Brain pericyte (primary cell): ENCODE data around the gene SNRPA1.

Experiments
- DNase-seq: peaks from one replicate; pipeline ENCODE4 v3.0.0-alpha.2; 2012; ENCODE audit warnings: low read depth, low spot score

Gene SNRPA1

DNA sequence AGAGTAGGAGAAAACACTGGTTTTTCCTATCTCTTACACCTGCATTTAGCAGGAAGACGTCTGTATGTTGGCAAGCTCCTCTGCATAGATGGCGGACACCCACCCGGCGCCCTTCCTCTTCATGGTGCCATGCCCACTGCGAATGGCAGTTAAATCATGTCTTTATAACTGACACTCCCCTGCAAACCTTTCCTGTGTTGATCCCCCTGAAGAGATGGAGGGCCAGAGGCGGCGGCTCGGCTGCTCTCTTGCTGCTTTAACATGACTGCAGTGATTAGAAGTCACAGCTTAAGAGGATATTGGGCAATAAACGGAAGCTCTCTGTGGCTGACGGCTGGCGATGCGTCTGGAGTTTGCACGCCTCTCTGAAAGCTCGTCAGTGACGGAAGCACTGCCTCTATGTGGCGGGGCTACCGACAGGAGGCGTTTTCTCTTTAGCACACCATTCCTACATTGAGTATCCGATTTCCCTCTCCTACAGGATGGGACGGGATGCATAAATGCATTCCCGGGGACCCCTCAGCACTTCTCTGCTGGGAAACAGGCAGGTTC, 25.5 kb upstream of the SNRPA1 start:
- no peak for DNase-seq

DNA sequence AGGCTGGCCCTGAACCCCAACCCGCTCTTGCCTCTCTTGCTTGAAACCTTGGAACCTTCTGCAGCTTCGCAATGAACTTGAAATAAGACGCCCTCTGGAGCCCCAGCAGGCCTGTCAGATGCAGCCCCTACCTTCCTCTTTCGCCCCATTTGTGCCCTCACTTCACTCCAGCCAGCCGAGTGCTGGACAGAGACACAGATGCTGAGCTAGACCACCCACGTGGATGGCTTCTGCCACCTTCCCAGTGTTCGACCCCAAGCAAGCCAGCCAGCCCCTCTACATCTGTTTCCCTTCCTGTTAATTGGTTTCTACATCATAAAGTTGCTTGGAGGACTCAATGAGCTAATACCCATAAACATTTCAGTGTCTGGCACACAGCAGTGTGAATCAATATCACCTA, 23.8 kb upstream of the SNRPA1 start:
- DNase-seq, result no peak

DNA sequence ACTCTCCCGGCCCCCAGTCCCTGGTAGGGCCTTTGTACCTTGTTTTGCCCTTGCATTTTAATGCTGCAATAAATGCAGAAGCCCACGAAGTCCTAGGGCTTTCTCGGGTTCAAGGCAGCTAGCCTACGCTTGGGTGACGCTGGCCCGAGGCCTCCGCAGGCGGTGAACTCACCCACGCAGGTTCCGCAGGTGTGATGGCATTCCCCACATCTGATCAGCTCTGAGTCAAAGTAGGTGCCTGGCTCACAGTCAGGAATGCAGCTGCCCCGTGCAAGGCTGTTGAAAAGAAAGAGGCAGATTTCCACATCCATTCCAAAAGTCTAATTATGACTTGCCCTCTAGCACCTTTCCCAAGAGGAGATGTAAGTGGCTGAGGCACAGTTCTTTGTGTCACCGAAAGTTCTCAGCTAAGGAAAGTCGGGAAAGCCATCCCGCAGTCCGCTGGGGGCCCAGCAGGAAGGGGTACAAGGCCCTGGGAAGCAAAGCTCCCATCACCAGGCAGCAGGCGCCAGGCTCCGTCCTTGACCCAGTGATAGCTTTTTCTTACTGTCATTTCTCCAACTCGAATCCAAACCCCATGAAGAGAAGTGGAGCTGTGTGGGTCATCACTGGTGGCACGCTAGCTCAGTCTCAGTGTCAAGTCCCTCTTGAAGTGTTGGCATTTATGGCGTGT, 23.2 kb upstream of the SNRPA1 start:
- DNase-seq, result no peak

DNA sequence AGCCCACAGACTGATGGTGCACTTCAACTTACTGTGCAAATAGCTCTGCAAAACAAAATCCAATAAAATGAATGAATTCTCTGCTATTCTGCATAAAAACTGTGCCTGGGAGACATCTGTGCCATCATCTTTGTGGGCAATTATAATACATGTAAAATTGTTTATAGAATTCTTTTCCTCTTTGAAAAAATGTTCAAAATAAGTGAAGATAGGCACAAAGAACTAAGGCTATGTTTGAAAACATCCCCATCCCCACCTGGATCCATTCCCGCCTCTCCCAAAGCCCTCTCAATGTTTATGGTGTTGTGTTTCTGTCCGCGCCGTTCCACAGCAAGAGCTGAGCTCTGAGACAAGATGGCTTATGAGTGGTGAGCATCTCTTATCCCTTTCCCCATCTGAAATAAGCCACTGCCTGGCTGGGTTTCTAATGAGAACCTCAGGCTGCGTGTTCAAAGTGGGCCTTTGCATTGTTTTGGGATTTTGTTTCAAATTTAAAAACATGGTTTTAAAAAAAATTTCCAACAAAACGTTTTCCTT, 22.4 kb upstream of the SNRPA1 start:
- DNase-seq, result no peak

DNA sequence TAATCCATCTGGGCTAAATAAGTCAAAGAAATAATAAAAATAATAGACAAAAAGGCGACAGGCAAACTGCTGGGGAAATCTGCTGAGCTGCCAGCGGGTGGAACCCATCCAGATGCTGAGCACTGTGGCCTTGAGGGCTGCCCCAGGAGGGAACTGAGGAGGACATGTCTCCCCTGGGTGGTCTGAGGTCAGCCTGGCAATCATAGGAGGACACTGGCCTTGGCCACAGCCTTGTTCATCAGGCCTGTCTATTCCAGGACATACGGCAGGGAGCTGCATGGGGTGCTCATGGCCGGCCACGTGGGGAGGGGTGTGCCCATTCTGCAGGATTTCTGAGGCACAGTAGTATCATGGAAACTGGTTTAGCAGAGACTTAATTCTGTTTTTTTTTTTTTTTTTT, 21.5 kb upstream of the SNRPA1 start:
- no peak for DNase-seq

DNA sequence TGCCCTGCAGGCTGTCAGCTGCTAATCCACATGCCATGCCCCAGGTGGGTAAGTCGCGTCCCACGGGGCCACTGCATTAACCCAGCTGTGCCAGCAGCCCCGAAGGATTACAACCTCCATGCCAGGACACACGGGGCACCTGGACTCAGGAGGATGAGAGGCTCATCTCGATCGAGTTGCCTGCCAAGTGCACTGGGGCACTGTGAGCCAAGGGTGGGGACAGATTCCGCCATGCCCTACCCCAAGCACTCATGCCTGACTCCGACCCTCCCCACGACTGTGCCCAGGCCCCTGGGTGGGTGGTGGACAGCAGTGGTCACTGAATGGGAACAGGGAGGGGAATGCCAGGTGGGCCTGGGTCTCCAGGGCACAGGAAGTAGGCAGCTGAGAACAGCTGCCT, 20.7 kb upstream of the SNRPA1 start:
- no peak for DNase-seq

DNA sequence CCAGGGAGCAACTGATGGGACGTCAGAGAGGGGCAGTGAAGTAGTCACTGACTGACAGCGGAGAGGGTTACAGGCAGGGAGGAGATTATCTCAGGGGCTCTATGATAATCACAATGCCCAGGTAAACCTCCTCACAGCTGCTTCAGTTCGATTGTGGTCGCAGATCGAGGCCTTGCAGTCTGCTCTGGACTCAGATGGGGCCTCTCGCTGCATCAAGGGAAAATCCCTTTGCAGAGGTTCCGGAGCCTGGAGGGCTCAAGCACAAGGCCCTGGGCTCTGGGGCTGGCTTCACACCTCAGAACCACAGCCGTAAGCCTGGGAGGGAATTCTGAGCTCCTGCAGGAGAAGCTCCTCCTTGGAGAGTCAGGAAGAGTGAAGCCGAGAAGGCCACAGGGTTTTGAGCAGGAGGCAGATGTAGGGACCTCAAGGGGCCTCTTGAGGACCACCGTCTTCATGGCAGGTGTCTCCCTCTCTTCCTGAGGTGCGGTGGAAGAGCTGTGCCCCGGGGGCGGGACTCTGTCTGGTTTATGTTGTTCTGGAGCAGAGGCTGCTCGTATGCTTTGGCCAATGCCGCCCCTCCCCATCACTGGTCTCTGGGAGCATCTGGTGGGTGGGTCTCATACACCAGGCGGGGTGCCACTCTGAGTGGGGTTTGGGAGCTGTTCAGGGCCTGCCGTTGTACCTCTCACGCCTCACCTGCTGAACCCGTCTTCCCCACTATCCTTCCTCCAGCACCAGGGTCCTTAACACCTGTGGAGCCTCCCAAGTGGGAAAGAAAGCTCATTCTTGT, 19.5 kb upstream of the SNRPA1 start:
- no peak for DNase-seq

DNA sequence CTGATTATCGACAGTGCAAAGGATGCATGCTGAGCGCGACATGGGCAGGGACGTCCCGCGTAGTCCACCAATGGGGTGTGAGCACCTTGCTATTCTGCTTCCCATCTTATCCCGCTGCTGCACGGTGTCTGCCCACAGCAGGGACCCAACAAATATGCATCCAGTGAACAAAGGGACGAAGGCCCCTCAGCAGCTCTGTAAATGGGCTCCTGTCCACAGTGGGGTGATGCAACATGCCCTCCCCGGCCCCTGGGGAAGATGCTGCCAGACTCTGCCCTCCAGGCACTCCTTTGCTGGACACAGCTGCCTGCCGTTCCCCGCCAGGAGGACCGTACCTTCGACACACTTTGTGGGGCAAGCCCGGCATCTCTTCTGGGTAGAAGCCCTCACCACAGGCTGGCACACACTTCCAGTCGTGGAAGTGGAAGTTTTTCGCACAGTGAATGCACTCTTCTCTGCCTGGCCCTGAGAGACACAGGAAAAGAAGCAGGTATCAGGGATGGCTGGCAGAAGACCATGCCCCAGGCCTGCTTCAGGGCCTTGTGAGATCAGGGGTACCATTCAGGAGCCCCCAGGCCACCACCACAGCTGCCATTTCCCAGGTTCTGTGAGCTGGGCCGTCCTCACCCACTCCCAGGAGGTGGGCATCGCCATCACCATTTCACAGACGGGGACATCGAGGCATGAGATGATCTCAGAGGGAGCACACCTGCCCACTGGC, 18.2 kb upstream of the SNRPA1 start:
- DNase-seq, result no peak

DNA sequence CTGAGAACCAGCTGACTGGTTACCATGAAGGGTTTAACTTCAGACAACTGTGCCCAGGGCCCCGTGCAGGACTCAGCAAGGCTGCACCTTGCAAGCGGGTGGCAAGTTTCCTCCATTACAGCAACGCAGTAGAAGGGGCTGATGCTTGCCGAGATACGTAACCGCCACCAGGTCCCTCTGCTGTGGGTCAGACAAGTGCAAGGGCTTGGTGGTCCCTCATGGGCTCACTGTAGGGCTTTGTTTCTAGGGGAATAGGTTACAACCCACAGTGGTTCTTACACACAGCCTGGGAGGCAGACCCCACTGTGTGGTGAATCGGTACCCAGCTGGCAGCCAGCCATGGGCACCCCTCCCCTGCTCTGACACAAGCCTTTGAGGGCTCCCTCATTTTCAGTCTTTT, 15.5 kb upstream of the SNRPA1 start:
- no peak for DNase-seq

DNA sequence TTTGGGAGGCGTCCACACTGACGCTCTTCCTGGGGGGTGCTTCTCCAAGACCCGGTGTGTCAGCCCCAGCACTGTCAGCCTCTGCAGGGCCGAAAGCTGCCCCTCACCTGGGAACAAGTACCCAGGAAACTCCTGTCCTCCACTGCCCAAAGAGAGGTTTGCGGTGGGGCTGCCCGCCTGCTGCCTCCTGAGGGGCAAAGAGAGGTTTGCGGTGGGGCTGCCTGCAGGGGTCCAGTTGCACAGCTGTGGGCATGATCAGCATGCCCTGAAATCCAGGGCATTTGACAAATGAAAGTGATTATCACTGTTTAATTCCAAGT, 15.1 kb upstream of the SNRPA1 start:
- no peak for DNase-seq

DNA sequence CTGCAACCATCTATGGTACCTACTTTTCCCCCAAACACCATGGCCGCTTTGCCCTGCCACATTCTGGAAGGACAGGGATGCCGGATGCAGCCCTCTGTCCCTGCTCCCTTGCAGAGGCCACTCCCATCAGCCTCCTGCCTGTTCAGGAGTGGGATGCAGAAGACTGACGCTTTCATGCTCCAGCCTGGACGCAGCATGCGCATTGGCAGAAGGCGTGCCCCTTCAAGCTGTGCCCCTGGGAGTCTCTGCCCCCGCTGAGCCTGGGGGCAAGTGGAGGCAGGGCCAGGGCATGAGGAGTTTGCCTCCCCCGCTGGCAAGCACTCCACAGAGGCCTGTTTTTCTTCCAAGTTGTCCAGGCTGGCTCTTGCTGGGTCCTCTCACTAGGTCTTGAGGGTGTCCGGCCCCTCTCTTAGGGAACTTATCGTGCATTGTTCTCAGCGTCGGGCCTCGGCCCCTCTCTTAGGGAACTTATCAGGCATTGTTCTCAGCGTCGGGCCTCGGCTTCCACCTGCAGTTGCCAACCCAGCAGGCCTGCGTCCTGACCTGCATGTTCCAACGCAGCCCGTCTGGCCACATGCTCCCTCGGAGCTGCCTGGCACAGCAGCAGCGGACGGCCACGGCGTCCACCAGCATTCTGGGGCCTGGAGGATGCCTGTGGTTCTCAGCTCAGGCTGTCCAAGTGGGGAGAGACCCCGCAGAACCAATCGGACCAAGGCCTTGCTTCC, 14.6 kb upstream of the SNRPA1 start:
- DNase-seq, result no peak

DNA sequence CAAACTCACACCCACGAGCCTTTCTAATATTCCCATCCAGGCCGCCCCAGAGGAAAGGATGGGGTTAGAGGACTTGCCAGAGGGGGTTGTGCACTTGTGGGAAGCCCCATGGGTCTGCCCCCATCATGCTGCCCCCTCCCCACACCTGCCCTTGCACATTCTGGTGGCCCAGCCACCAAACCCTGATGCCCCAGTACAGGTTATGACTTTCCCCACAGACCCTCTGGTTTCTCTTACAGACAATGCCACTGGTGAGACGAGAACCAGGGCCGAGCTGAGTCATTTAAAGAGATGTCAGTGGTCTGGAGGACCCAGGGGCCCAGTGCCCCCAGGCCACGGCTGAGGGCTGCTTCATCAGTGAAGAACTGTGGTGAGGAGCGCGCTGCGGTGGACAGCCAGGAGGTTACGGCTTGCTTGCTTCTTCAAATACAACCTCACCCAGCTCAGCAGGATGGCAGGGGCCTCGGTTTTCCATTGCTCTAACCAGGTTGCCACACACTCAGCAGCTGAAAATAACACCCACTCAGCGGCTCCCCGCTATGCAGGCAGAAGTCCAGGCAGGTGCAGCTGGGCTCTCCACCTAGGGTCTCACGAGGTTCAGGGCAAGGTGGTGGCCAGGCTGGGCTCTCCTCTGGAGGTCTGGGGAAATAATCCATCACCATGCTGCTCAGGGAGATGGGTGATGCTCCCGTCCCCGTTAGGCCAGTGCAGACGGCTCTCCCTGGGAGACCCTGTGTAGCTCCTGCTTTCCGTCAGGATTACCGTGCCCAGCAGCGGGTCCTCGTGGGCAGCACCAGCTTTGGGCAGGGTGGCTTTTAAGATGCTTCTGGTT, 13.8 kb upstream of the SNRPA1 start:
- no peak for DNase-seq

DNA sequence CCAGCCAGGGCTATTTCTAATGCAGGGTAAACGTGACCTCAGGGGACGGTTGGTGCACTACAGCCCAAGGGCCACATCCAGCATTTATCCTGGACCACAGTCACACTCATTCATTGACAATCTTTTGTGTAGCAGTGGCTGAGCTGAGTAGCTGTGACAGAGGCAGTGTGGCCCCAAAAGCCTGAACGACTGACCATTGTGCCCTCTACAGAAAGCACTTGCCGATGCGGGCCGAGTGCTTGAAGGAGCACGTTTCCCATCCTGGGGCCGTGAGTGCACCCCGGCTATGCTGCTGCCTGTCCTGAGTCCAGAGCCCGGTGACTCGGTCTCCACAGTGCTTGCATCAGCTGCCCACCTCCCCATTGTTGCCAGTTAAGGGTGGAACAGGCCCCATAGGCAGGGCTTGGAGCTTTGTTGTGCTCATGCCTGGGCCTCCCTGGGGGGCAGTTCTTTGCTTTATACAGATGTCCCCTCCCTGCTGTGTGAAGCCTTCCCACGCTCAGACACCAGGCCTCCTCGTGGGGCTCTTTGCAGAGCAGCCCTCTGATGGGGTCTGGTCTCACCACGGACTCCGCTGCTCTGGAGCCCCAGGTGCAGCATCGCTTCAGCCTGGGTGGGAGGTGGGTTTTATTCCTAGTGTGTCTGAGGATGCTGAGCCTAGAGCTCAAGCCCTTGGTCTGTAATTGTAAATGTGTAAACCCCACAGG, 13.0 kb upstream of the SNRPA1 start:
- no peak for DNase-seq

DNA sequence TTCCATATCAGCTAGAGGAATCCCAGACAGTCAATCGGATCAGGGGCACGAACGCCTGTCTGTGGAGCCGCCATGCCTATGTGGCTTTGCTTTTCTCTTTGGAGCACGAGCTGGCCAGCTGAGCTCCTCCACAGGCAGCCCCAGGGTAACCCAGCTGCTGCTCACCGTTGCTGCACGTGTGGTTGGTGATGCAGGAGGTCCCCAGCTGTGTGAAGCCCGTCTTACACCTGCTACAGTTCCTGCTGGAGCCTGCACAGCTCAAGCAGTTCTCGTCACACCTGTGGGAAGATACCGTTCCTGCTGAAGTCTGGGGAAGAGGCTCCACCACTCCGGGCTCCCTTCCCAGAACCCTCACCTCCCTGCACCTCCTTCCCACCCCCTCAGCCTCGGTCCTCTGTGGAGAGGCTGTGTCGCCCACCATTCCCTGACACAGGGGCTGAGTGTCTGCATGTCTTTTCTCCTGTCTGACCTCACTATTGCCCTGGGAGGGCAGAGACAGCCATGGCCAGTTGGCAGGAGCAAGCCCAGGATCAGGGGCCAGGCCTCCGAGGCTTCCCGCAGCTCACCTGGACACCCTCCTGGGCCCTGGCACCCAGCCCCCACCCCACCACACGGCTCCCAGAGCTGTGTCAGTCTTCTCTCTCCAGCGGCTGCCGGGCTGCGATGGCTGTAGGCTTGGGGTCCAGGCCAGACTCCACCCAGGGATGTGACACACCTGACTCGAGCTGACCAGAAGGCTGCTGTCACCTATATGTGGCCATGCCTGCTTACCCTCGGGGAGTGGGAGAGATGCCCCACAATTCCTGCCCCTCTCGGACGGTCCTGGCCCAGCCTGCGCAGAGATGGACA, 12.2 kb upstream of the SNRPA1 start:
- no peak for DNase-seq

DNA sequence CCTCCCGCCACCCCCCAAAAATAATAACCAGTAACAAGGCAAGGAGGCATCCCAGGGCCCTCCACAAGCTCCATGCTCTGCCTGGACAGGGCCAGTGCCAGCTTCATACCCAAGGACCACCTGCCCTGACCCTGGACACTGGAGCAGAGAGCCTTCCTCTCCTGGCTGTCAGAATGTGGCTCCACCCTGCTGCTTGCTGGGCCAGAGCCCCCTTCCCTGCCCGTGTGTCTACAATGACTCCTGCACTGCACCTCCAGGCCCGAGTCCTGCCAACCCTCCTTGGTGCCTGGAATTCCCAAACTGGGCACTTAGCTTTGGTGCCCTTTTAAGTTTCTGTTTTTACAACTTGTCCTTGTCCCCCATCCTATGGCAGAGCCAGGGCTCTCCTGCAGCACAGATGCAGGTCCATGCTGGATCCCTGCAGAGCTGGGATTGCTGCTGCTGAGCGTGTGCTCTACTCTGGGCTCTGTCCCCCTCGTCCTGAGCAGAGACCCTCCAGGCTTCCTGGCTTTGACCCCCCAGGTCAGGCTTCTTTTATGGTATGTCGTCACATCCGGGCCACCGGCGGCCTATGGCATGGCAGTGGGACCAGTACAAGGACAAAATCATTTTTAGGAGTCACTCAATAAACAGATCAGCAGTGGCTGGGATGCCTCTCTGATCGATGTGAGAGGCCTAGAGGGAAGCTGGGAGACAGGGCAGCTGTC, 11.4 kb upstream of the SNRPA1 start:
- DNase-seq, result no peak

DNA sequence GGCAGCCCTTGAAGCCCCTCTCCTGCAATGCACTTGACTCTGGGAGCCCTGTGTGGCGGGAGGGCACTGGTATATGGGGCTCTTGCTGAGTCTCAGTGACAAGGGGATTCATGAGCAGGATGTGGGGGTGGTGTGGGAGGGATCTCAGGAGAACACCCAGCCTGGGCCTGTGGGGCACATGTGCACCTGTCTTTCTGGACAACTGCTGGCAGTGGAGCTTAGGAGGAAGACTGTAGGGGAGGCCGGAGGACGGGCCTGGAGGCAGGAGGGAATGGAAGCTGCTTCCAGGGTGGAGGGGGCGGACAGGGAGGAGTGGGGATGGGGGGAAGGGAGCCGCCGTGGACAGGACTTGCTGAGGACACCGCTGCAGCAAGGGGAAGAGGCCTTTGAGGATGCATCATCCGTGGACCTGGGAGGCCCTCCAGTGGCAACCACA, 10.8 kb upstream of the SNRPA1 start:
- no peak for DNase-seq

DNA sequence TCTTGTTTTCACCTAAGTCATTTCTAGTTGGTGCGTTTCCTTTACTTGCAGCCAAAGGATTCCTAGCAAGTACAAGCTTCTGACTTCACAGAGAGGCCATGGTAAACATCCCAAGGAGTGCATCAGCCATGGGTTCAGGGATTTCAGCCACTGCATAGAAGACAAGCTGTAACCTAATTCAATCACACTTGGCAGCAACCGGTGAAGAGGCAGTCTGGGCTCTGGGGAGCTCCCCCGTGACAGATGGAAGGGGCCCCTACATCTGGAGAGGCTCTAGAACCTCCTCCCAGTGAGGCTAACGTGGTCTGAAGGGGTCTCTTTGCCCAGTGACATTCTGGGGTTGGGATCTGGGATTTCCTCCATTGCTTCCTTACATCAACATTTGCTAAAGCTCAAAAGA, 8.4 kb upstream of the SNRPA1 start:
- no peak for DNase-seq
